Measurements from ENCODE around the gene NPBWR2.

GRCh38 chr20:64110411-64111068 is 3.2 kb upstream of the NPBWR2 start:
- TF ChIP-seq CTCF (optimal IDR thresholded peaks at IDR 0.05 in 1 of 3, IDR thresholded peaks at IDR 0.05 in 1 of 3, conservative IDR thresholded peaks at IDR 0.05 in 1 of 3; ENCODE audit: extremely low read depth in 1 of 3, insufficient read depth in 2 of 3, low read length in 3 of 3), result no peak
- no peak for TF ChIP-seq EZH2 (IDR thresholded peaks at IDR 0.05; ENCODE audit: low read length)

Data from keratinocyte (primary cell).